ENCODE measurements around the gene CACNG1. TPM values are rescaled to one million over a fixed set of nuclear protein-coding genes. Genes with fewer than 3 reads are reported as not detected.

CACNG1 gene
- total and polyA plus RNA-seq, 2 donors (not counting 3 experiments of a cell fraction or from before 2014, with no cell fraction given): not detected

- POLR2A ChIA-PET: no interaction called here
- Histone ChIP-seq H3K79me2 (ENCODE audit: control insufficient read depth, insufficient read depth, low read length) (no peaks in the 10 kb centered on the region), H3K4me3 (replicated peaks in 1 of 3; ENCODE audit: insufficient read depth in 1 of 3, low read depth in 1 of 3, low read length in 3 of 3) (no peak overlapping the region), H4K20me1 (replicated peaks; ENCODE audit: control insufficient read depth, extremely low read depth, insufficient read depth, low read length) (no peaks in the 10 kb centered on the region), H2AFZ (ENCODE audit: low read depth, low read length) (no peak overlapping the region), H3K36me3 (ENCODE audit: control insufficient read depth in 2 of 2, extremely low read depth in 1 of 2, insufficient read depth in 2 of 2, low read length in 2 of 2) (no peaks in the 10 kb centered on the region), H3K9me1 (replicated peaks; ENCODE audit: control insufficient read depth, extremely low read depth, insufficient read depth, low read length) (no peaks in the 10 kb centered on the region), H3K27me3 (ENCODE audit: control insufficient read depth in 2 of 2, insufficient read depth in 2 of 2, low read length in 2 of 2) (no peaks in the 10 kb centered on the region), H3K27ac (ENCODE audit: insufficient read depth, low read depth, low read length) (no peak overlapping the region), H3K4me1 (ENCODE audit: control insufficient read depth, extremely low read depth, insufficient read depth, low read length) (no peaks in the 10 kb centered on the region), H3K9ac (replicated peaks; ENCODE audit: extremely low read depth, insufficient read depth, low read length) (no peak overlapping the region), H3K4me2 (ENCODE audit: insufficient read depth, low read length) (no peak overlapping the region), H3K9me3 (replicated peaks; ENCODE audit: control insufficient read depth, insufficient read depth, low read length) (no peaks in the 10 kb centered on the region)
- intact Hi-C loops (cut with micrococcal nuclease): no loop called here
- FAIRE-seq: no peak
- no peak for TF ChIP-seq GATA2 (IDR thresholded peaks at IDR 0.05; ENCODE audit: insufficient read depth, insufficient read length, low read depth, low read length)
- TF ChIP-seq MYC (IDR thresholded peaks at IDR 0.05; ENCODE audit: low read depth, low read length): no peak
- no peak for TF ChIP-seq FOS (IDR thresholded peaks at IDR 0.05; ENCODE audit: borderline replicate concordance, insufficient read depth, low read length)
- TF ChIP-seq POLR2AphosphoS5 (IDR thresholded peaks at IDR 0.05; ENCODE audit: insufficient read depth, low read depth, low read length): no peak
- no peak for TF ChIP-seq CTCF (IDR thresholded peaks at IDR 0.05; ENCODE audit: extremely low read depth in 1 of 2, insufficient read depth in 1 of 2, low read depth in 1 of 2, low read length in 2 of 2)
- no peak for TF ChIP-seq MAX (IDR thresholded peaks at IDR 0.05; ENCODE audit: insufficient read depth, insufficient read length)
- no peak for TF ChIP-seq JUN (IDR thresholded peaks at IDR 0.05; ENCODE audit: borderline replicate concordance, insufficient read depth, insufficient read length, low read depth)
- CTCF ChIA-PET: no interaction called here
- BruUV-seq (replicated peaks): no TSS peak
- DNase-seq (ENCODE audit: low read depth, low spot score): no peak
- dilution Hi-C loops (cut with MboI; ENCODE audit: extremely low pct_ligation_motif_present, low sequenced_read_pairs): no loop called here
These were observed 19.6 kb upstream of the CACNG1 start for GRCh38 chr17:67024736-67025135.

Data from endothelial cell of umbilical vein (primary cell).